HG02798 (cell line): ENCODE measurements around the gene DHDDS.

ENCODE experiments used
- ATAC-seq: cut with Tn5 transposase; IDR thresholded peaks from one replicate; pipeline ENCODE4 v1.9.1; 2021; ENCODE audit warnings: mild to moderate bottlenecking; ENCODE audit not compliant: unreplicated experiment, poor library complexity

DHDDS gene

DNA sequence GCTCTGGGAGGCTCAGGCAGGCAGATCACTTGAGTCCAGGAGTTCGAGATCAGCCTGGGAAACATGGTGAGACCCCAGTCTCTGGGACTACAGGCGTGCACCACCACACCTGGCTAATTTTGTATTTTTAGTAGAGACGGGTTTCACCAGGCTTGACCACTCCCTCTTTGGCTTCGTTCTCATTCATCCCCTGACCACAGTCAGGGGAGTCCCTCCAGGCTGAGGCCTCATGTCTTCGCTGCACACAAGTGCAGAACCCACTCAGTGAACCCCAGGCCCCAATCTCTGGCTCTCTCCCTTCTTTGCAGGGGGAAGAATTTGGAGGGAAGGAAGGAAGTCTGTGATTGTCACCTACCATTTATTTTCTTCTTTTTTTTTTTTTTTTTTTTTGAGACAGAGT lies 88.2 kb downstream of the DHDDS start:
- ATAC-seq: no peak
